Colonic mucosa (tissue), 4 donors: Measurements from ENCODE around the gene SLC26A4. TPM values are rescaled to one million over a fixed set of nuclear protein-coding genes. Genes with fewer than 3 reads are reported as not detected.

Experiments used
- DNase-seq: peaks from one replicate; pipeline ENCODE4 v3.0.0-alpha.2; 2020
- H3K27ac ChIP-seq: fragments of 200-600 bp; one replicate; pipeline ENCODE4 v1.8.0; 2021
- H3K27me3 ChIP-seq: fragments of 200-600 bp; one replicate; pipeline ENCODE4 v1.8.0; 2021
- H3K36me3 ChIP-seq: fragments of 200-600 bp; one replicate; pipeline ENCODE4 v1.8.0; 2021
- H3K4me1 ChIP-seq: fragments of 200-600 bp; one replicate; pipeline ENCODE4 v1.8.0; 2021; ENCODE audit warnings: mild to moderate bottlenecking
- H3K4me3 ChIP-seq: fragments of 200-600 bp; one replicate; pipeline ENCODE4 v1.8.0; 2021
- H3K9ac ChIP-seq, 2 donors: one replicate each; pipeline ENCODE4 v1.7.0; 2013; ENCODE audit warnings: control low read depth in 2 of 2, low read depth in 2 of 2, low read length in 2 of 2
- H3K9me3 ChIP-seq: fragments of 200-600 bp; one replicate; pipeline ENCODE4 v1.8.0; 2021
- intact Hi-C: fragments of 100-400 bp; cut with DNase I; formaldehyde crosslinking; loops from one replicate; pipeline ENCODE4 v1.14.1; 2022
- total RNA-seq, 2 donors: library from RNA; stranded (reverse); fragmentation: NEBNext Ultra II Directional in 1 of 2; extraction: Animal tissue kit (Norgen Biotek cat#: 25700) in 1 of 2; gene quantifications; one replicate each; pipeline ENCODE4 v1.2.1, GENCODE V29; 2021
- TF ChIP-seq, protein P1 (sequence below): fragments of 200-600 bp; IDR thresholded peaks from one replicate; pipeline ENCODE4 v1.8.0; 2022; ENCODE audit warnings: antibody characterized with exemption, mild to moderate bottlenecking
- donor health status: healthy.
- donor health status: DM: no; HTN: no; CAD: no.
- donor health status: DM: no; HTN: no; CAD: no.

SLC26A4 gene
- total RNA-seq, 2 donors from 2014 or later: 0.32 to 0.59 TPM

DNA sequence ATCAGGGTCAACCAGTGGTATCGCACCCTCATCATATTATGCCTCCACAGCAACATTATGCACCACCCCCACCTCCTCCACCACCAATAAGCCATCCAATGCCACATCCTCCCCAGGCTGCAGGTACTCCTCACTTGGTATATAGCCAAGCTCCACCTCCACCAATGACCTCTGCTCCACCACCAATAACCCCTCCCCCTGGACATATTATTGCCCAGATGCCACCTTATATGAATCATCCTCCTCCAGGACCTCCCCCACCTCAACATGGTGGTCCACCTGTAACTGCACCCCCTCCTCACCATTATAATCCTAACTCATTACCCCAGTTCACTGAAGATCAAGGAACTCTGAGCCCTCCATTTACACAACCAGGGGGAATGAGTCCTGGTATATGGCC, 98.0 kb downstream of the SLC26A4 start:
- Histone ChIP-seq H3K9ac (no peak overlapping the region), H3K9me3 (no peaks in the 10 kb centered on the region), H3K4me1 (no peaks in the 10 kb centered on the region), H3K27me3 (no peaks in the 10 kb centered on the region), H3K36me3 (peaks cover 19% of the 10 kb centered on the region), H3K27ac (no peak overlapping the region), H3K4me3 (no peak overlapping the region)
- TF ChIP-seq, protein P1, sequence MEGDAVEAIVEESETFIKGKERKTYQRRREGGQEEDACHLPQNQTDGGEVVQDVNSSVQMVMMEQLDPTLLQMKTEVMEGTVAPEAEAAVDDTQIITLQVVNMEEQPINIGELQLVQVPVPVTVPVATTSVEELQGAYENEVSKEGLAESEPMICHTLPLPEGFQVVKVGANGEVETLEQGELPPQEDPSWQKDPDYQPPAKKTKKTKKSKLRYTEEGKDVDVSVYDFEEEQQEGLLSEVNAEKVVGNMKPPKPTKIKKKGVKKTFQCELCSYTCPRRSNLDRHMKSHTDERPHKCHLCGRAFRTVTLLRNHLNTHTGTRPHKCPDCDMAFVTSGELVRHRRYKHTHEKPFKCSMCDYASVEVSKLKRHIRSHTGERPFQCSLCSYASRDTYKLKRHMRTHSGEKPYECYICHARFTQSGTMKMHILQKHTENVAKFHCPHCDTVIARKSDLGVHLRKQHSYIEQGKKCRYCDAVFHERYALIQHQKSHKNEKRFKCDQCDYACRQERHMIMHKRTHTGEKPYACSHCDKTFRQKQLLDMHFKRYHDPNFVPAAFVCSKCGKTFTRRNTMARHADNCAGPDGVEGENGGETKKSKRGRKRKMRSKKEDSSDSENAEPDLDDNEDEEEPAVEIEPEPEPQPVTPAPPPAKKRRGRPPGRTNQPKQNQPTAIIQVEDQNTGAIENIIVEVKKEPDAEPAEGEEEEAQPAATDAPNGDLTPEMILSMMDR: no peak
- intact Hi-C loops: no loop called here
- no peak for DNase-seq

DNA sequence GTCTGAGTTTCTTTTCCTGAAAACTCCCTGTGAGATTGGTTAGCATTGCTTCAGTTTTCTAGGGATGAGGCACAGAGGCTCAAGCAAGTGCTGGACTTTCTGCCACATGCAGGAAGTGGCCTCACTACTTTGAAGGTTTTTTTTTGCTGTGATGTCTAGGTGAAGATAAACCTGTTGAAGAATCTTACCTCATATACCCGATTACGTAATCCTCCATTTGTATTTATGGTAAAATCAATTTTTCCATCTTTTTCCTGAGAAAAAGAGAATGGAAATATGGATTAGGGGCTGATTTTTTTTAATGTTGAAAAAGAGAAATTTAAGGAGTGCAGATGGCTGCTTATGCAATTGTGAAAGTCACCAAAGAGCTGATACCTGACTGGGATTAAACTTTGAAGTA, 106.8 kb downstream of the SLC26A4 start:
- intact Hi-C loops: no loop called here
- no peaks in the 10 kb centered on the region for H3K9me3 ChIP-seq

More for the DNA sequence above, 106.8 kb downstream of the SLC26A4 start:
- Histone ChIP-seq H3K4me3 (no peak overlapping the region), H3K27me3 (no peaks in the 10 kb centered on the region), H3K9ac (no peak overlapping the region), H3K36me3 (no peaks in the 10 kb centered on the region), H3K4me1 (no peaks in the 10 kb centered on the region), H3K27ac (no peak overlapping the region)
- TF ChIP-seq, protein P1: no peak
- no peak for DNase-seq

Other genes with a start within 250 kb of the SLC26A4 start
- gene GPR22, start 190.8 kb upstream of the SLC26A4 start, total RNA-seq: under 1 TPM in 1 of 2 donors, not detected in 1; 0.13 TPM
- 10 to 100 TPM; 43.1 to 46.8 TPM for gene COG5, start 96.9 kb upstream of the SLC26A4 start, total RNA-seq
- gene DUS4L, start 96.9 kb upstream of the SLC26A4 start, total RNA-seq: 1 to 10 TPM; 3.7 to 5.7 TPM
- gene BCAP29, start 80.6 kb upstream of the SLC26A4 start, total RNA-seq: 10 to 100 TPM; 63.1 to 71.4 TPM
- gene CBLL1, start 83.3 kb downstream of the SLC26A4 start, total RNA-seq: 10 to 100 TPM; 21.5 to 23.2 TPM
- gene SLC26A3, start 142.4 kb downstream of the SLC26A4 start, total RNA-seq: 1,000 to 10,000 TPM in 1 of 2 donors, 100 to 1,000 TPM in 1; 973 to 1,169 TPM
- gene DLD, start 230.4 kb downstream of the SLC26A4 start, total RNA-seq: 100 to 1,000 TPM; 119 to 183 TPM